A549 (cell line): Measurements from ENCODE around the gene KLHL30. TPM values are rescaled to one million over a fixed set of nuclear protein-coding genes. Genes with fewer than 3 reads are reported as not detected.

Source experiments
- ATAC-seq, 2 experiments: fragments of 200-7000 bp in 1 of 2; fragments of >200 bp in 1 of 2; cut with Nextera tagmentation in 1 of 2; cut with Tn5 transposase in 1 of 2; 3 replicates each; pipeline versions ENCODE4 v1.8.0 to v1.9.1; 2018 to 2020; ENCODE audit warnings: mild to moderate bottlenecking in 1 of 2, moderate library complexity in 1 of 2
- CTCF ChIA-PET: fragments of 300-600 bp; sonication (Branson Sonifier 250); formaldehyde crosslinking; extraction: SDS; loops from one replicate; lab custom pipeline; 2021; ENCODE audit warnings: antibody characterized with exemption, inconsistent platforms; lab: Yijun Ruan, JAX
- POLR2A ChIA-PET: fragments of 350-600 bp; formaldehyde crosslinking; extraction: SDS; loops from one replicate; lab custom pipeline; 2021; ENCODE audit warnings: antibody characterized with exemption, inconsistent platforms; lab: Yijun Ruan, JAX
- DNase-seq, 2 experiments: peaks; one replicate each; pipeline versions ENCODE4 v3.0.0 to v3.0.0-alpha.2; 2011 to 2016; ENCODE audit warnings: low read depth in 1 of 2, low spot score in 1 of 2
- FAIRE-seq: peaks from 2 replicates; lab custom pipeline; 2011; peaks lifted over from hg19 to GRCh38; lab: Jason Lieb, UNC
- H3K27ac ChIP-seq, 2 experiments: fragments of >200 bp; sonication (Bioruptor Twin); formaldehyde crosslinking; 3 replicates each; pipeline ENCODE4 v1.5.1; 2016 to 2017
- H3K4me1 ChIP-seq: fragments of >200 bp; sonication (Bioruptor Twin); formaldehyde crosslinking; 3 replicates; pipeline ENCODE4 v1.6.1; 2016
- H3K4me2 ChIP-seq: fragments of >200 bp; sonication (Bioruptor Twin); formaldehyde crosslinking; 3 replicates; pipeline ENCODE4 v1.6.1; 2016
- H3K4me3 ChIP-seq: fragments of >200 bp; sonication (Bioruptor Twin); formaldehyde crosslinking; 3 replicates; pipeline ENCODE4 v1.5.1; 2016
- H3K9me3 ChIP-seq: fragments of >200 bp; sonication (Bioruptor Twin); formaldehyde crosslinking; 3 replicates; pipeline ENCODE4 v1.6.1; 2016
- CEBPB ChIP-seq, 2 experiments: fragments of >200 bp in 1 of 2; sonication (Bioruptor Twin) in 1 of 2; formaldehyde crosslinking in 1 of 2; IDR thresholded peaks; 2 replicates each; pipeline ENCODE4 v1.6.1; 2012 to 2016
- CHD2 ChIP-seq: fragments of 150-350 bp; IDR thresholded peaks from 2 replicates; pipeline ENCODE4 v1.6.1; 2014; ENCODE audit warnings: low read length; ENCODE audit not compliant: partially characterized antibody
- E2F6 ChIP-seq: IDR thresholded peaks from 2 replicates; pipeline ENCODE4 v1.6.1; 2012; ENCODE audit warnings: low read depth, borderline replicate concordance
- EP300 ChIP-seq, 2 experiments: fragments of >200 bp; sonication (Bioruptor Twin); formaldehyde crosslinking; IDR thresholded peaks; 2 replicates in 1 of 2; 3 replicates in 1 of 2; pipeline ENCODE4 v1.6.1; 2016 to 2017
- FOSL2 ChIP-seq, 2 experiments: fragments of 450-650 bp in 1 of 2; fragments of >200 bp in 1 of 2; sonication (Bioruptor Twin) in 1 of 2; formaldehyde crosslinking; IDR thresholded peaks; 2 replicates each; pipeline versions ENCODE4 v1.5.0 to v1.6.1; 2016 to 2020; ENCODE audit warnings: mild to moderate bottlenecking in 1 of 2, moderate library complexity in 1 of 2
- FOXS1 ChIP-seq: fragments of 250-450 bp; sonication (Bioruptor Pico); IDR thresholded peaks from 2 replicates; pipeline ENCODE4 v1.5.0; 2020; ENCODE audit warnings: mild to moderate bottlenecking, moderate library complexity
- HOXA7 ChIP-seq: fragments of 250-450 bp; sonication (Bioruptor Pico); IDR thresholded peaks from 2 replicates; pipeline ENCODE4 v1.5.0; 2020; ENCODE audit warnings: mild to moderate bottlenecking, moderate library complexity
- HOXB13 ChIP-seq: fragments of 250-450 bp; sonication (Bioruptor Pico); IDR thresholded peaks from 2 replicates; pipeline ENCODE4 v1.5.0; 2020; ENCODE audit warnings: low read depth, mild to moderate bottlenecking, moderate library complexity
- JUN ChIP-seq, 2 experiments: fragments of >200 bp; sonication (Bioruptor Twin); formaldehyde crosslinking; IDR thresholded peaks; 2 replicates in 1 of 2; 3 replicates in 1 of 2; pipeline ENCODE4 v1.6.1; 2016 to 2017
- KDM1A ChIP-seq: fragments of 200-600 bp; sonication (generic); IDR thresholded peaks from 2 replicates; pipeline ENCODE4 v1.6.1; 2016; ENCODE audit warnings: low read depth, mild to moderate bottlenecking
- KDM5A ChIP-seq: fragments of 200-600 bp; sonication (generic); IDR thresholded peaks from 2 replicates; pipeline ENCODE4 v1.6.1; 2016; ENCODE audit warnings: antibody characterized with exemption, mild to moderate bottlenecking
- MAFK ChIP-seq: fragments of 450-650 bp; IDR thresholded peaks from 2 replicates; pipeline ENCODE4 v1.6.1; 2014; ENCODE audit not compliant: partially characterized antibody
- NPAS2 ChIP-seq: fragments of 250-450 bp; sonication (Bioruptor Pico); IDR thresholded peaks from 2 replicates; pipeline ENCODE4 v1.8.0; 2022; ENCODE audit warnings: mild to moderate bottlenecking, moderate library complexity, borderline replicate concordance
- RCOR1 ChIP-seq: fragments of 150-350 bp; IDR thresholded peaks from 2 replicates; pipeline ENCODE4 v1.6.1; 2014; ENCODE audit warnings: antibody characterized with exemption, low read length, low read depth
- TP53 ChIP-seq: fragments of 250-450 bp; sonication (Bioruptor Pico); IDR thresholded peaks from 2 replicates; pipeline ENCODE4 v1.5.0; 2021; ENCODE audit warnings: mild to moderate bottlenecking, moderate library complexity
- ZC3H11A ChIP-seq: fragments of 450-650 bp; IDR thresholded peaks from 2 replicates; pipeline ENCODE4 v1.6.1; 2014; ENCODE audit warnings: antibody characterized with exemption, mild to moderate bottlenecking
- ZSCAN20 ChIP-seq: fragments of 250-450 bp; sonication (Bioruptor Pico); IDR thresholded peaks from 2 replicates; pipeline ENCODE4 v1.8.0; 2022; ENCODE audit warnings: mild to moderate bottlenecking, moderate library complexity
- WGBS: methylation state at CpG from one replicate; pipeline ENCODE4 v1.1.6; 2017; ENCODE audit errors: missing lambda C conversion rate; 5-methylcytosine and 5-hydroxymethylcytosine counted together
- polyA plus RNA-seq, 4 experiments: library from polyadenylated mRNA; depleted of rRNA in 3 of 4; stranded (reverse); fragments of >200 nt; fragmentation: RNase III in 1 of 4; extraction: RNeasy Plus Mini Kit Qiagen cat#74134 plus additional on column Dnase treatment in 1 of 4; gene quantifications; 2 replicates in 3 of 4; 3 replicates in 1 of 4; pipeline ENCODE4 v1.2.3, GENCODE V29; 2011 to 2017
- TF ChIP-seq, protein P1 (sequence below): fragments of >200 bp; sonication (Bioruptor Twin); formaldehyde crosslinking; IDR thresholded peaks from 3 replicates; pipeline ENCODE4 v1.6.1; 2016
- TF ChIP-seq, protein P2 (sequence below): fragments of 250-450 bp; sonication (Bioruptor Pico); IDR thresholded peaks from 2 replicates; pipeline ENCODE4 v1.5.0; 2021; ENCODE audit warnings: mild to moderate bottlenecking, moderate library complexity, borderline replicate concordance
- TF ChIP-seq, protein P3 (sequence below): fragments of 250-450 bp; sonication (Bioruptor Pico); IDR thresholded peaks from 2 replicates; pipeline ENCODE4 v1.5.0; 2020; ENCODE audit warnings: low read depth, mild to moderate bottlenecking, moderate library complexity

The KLHL30 gene
- polyA plus RNA-seq, 2 of the 4 experiments (the other 2 are of a cell fraction), result 0.04 TPM

- POLR2A ChIA-PET, result no interaction called here
- H3K4me1 ChIP-seq, result no peaks in the 10 kb centered on the region
- ATAC-seq, result peak in 1 of 2 experiments; percentile 17; a peak in 2 of 6 replicates
- H3K4me3 ChIP-seq, result no peak overlapping the region
- H3K9me3 ChIP-seq, result no peaks in the 10 kb centered on the region
- no peak for TF ChIP-seq JUN (IDR thresholded peaks at IDR 0.05)
- no peak for TF ChIP-seq RCOR1
- TF ChIP-seq, protein P1, sequence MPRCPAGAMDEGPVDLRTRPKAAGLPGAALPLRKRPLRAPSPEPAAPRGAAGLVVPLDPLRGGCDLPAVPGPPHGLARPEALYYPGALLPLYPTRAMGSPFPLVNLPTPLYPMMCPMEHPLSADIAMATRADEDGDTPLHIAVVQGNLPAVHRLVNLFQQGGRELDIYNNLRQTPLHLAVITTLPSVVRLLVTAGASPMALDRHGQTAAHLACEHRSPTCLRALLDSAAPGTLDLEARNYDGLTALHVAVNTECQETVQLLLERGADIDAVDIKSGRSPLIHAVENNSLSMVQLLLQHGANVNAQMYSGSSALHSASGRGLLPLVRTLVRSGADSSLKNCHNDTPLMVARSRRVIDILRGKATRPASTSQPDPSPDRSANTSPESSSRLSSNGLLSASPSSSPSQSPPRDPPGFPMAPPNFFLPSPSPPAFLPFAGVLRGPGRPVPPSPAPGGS, result no peak
- no peak for TF ChIP-seq CEBPB (IDR thresholded peaks at IDR 0.05)
- TF ChIP-seq EP300 (IDR thresholded peaks at IDR 0.05), result no peak
- no peak for TF ChIP-seq KDM5A
- no peak for TF ChIP-seq HOXA7
- no peak for TF ChIP-seq E2F6
- TF ChIP-seq MAFK, result no peak
- no peak for TF ChIP-seq TP53
- TF ChIP-seq, all 56 proteins: peak for 0
- no peak overlapping the region for H3K27ac ChIP-seq
- no peak overlapping the region for H3K4me2 ChIP-seq
- WGBS, result 30% methylated on average over 7 of the region's 15 CpGs
- DNase-seq (no peak), FAIRE-seq (no peak)
- CTCF ChIA-PET, result interaction anchor here (0.9 to 1.1 kb wide), 2 partner anchors 12 to 19 kb away, joined by 3 to 4 read pairs; no protein-coding TSS in a partner anchor
Observed at GRCh38 chr2:238119756-238120462, 18.6 kb upstream of the KLHL30 start.

DNA sequence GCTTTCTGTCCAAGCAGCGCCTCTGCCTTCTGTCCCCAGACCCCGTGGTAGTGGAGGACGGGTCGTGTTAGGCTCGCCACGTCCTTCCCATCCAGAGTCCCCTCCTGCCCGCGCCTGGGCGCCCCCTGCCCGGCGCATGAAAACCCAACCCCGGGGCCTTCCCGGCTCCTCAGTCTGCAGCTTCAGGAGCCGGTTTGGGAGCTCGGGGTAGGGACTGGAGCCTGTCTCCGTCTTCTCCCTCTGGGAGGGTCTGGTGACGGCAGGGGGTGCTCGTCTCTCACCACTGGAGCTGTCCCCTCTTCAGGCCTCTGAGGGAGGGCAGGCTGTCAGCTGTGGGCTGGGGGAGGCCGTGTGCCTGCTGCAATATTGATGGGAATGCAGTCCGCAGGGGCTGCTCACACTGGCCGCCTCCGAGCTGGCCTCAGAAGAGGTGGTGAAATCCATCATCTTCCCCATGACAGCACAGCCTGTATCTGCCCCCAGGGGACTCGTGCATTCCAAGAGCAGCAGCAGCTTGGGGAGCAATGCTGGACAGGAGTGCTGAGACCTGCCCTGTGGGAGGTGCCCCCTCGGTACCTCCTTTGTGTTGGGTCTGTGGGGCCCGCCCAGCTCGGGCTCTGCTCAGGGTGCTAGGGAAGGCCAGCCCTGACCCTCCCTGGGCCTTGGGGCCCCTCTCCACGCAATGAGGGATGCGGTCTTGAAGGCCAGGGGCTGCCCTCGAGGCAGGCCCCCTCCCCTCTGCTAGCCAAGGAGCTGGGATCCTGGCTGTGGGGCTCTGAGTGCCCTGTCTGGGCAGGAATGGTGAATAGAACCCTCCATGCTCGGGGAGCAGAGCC lies 17.8 kb upstream of the KLHL30 start:
- Histone ChIP-seq H3K4me1 (no peaks in the 10 kb centered on the region), H3K9me3 (no peaks in the 10 kb centered on the region), H3K27ac (no peak overlapping the region)
- TF ChIP-seq HOXB13 (CRISPR knock-in tag), result no peak
- TF ChIP-seq FOSL2 (IDR thresholded peaks at IDR 0.05), result no peak
- no peak for TF ChIP-seq FOSL2 (CRISPR knock-in tag; IDR thresholded peaks at IDR 0.05)
- no peak for TF ChIP-seq MAFK
- no peak for TF ChIP-seq ZSCAN20 (CRISPR knock-in tag)
- TF ChIP-seq FOXS1 (CRISPR knock-in tag), result no peak
- TF ChIP-seq RCOR1, result no peak
- no peak for TF ChIP-seq JUN (IDR thresholded peaks at IDR 0.05)
- TF ChIP-seq, protein P2, sequence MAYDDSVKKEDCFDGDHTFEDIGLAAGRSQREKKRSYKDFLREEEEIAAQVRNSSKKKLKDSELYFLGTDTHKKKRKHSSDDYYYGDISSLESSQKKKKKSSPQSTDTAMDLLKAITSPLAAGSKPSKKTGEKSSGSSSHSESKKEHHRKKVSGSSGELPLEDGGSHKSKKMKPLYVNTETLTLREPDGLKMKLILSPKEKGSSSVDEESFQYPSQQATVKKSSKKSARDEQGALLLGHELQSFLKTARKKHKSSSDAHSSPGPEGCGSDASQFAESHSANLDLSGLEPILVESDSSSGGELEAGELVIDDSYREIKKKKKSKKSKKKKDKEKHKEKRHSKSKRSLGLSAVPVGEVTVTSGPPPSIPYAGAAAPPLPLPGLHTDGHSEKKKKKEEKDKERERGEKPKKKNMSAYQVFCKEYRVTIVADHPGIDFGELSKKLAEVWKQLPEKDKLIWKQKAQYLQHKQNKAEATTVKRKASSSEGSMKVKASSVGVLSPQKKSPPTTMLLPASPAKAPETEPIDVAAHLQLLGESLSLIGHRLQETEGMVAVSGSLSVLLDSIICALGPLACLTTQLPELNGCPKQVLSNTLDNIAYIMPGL, result no peak
- TF ChIP-seq KDM1A, result no peak
- no peak for TF ChIP-seq TP53
- TF ChIP-seq, protein P1, result no peak
- TF ChIP-seq, protein P3, sequence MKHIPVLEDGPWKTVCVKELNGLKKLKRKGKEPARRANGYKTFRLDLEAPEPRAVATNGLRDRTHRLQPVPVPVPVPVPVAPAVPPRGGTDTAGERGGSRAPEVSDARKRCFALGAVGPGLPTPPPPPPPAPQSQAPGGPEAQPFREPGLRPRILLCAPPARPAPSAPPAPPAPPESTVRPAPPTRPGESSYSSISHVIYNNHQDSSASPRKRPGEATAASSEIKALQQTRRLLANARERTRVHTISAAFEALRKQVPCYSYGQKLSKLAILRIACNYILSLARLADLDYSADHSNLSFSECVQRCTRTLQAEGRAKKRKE, result no peak
- no peak for TF ChIP-seq ZC3H11A
- no peak for TF ChIP-seq CHD2
- no peak for TF ChIP-seq NPAS2 (CRISPR knock-in tag)
- no peak for TF ChIP-seq HOXA7
- TF ChIP-seq, all 56 proteins: peak for 0
- FAIRE-seq (no peak), ATAC-seq (peak; percentile 37 to 70; a peak in 4 of 6 replicates), DNase-seq (no peak)
- Histone ChIP-seq H3K4me3 (no peak overlapping the region), H3K4me2 (no peak overlapping the region)
- 30% methylated on average over 17 of the region's 30 CpGs for WGBS
- CTCF ChIA-PET, result interaction anchor here (1.1 kb wide), 1 partner anchor 13 kb away, joined by 3 read pairs; no protein-coding TSS in a partner anchor
- POLR2A ChIA-PET, result no interaction called here
